Measurements from ENCODE around the gene CRNKL1. TPM values are rescaled to one million over a fixed set of nuclear protein-coding genes. Genes with fewer than 3 reads are reported as not detected.

Gene CRNKL1
- total and polyA plus RNA-seq, 2 of the 4 experiments (the other 2 are of a cell fraction) = 7.4 to 20.1 TPM

GRCh38 chr20:20018366-20018765 is 33.9 kb downstream of the CRNKL1 start:
- no peak overlapping the region for H4K5ac ChIP-seq (ENCODE audit: low read depth, low read length)
- ChIA-PET POLR2A (ENCODE audit: unreplicated experiment) (interaction anchor here (1.1 kb wide), 1 partner anchor 43 kb away, joined by 5 read pairs; no protein-coding TSS in a partner anchor), CTCF (no interaction called here)
- H4K8ac ChIP-seq (ENCODE audit: low read depth in 2 of 2, low read length in 2 of 2) = no peak overlapping the region; a peak in 1 of 4 replicates
- H2BK5ac ChIP-seq (ENCODE audit: low read depth, low read length, poor library complexity, severe bottlenecking) = no peak overlapping the region
- no peak overlapping the region for H2BK15ac ChIP-seq (ENCODE audit: low read depth, low read length)
- H3K4me1 ChIP-seq (ENCODE audit: control insufficient read depth, insufficient read depth, low read length) = peaks cover 17% of the 10 kb centered on the region
- H3K36me3 ChIP-seq (ENCODE audit: control insufficient read depth, insufficient read depth, low read length) = peaks cover 6% of the 10 kb centered on the region; the same call in 1 of the 2 replicates
- TSS peak; percentile 30 for BruUV-seq (replicated peaks)
- no peak overlapping the region for H3K27ac ChIP-seq (ENCODE audit: insufficient read depth, low read length)
- H2AFZ ChIP-seq (replicated peaks; ENCODE audit: low read length, poor library complexity) = no peak overlapping the region
- no peak overlapping the region for H2BK20ac ChIP-seq (ENCODE audit: low read depth, low read length)
- intact Hi-C loops (cut with micrococcal nuclease) (no loop called here), dilution Hi-C loops (cut with HindIII; ENCODE audit: low sequenced_read_pairs, unreplicated experiment) (no loop called here), in situ Hi-C loops (cut with MboI; ENCODE audit: low sequenced_read_pairs) (no loop called here)
- H3K4me2 ChIP-seq (ENCODE audit: low read depth, low read length) = peak overlapping the region; percentile 100
- peak overlapping the region; percentile 22; the same call in 1 of the 2 replicates for H3K4me3 ChIP-seq (ENCODE audit: insufficient read depth, low read depth, low read length)
- H4K91ac ChIP-seq (ENCODE audit: insufficient read depth, low read depth, low read length) = no peak overlapping the region
- no peak overlapping the region for H3K18ac ChIP-seq (ENCODE audit: low read depth, low read length)
- H3K79me1 ChIP-seq (ENCODE audit: low read depth in 1 of 2, low read length in 2 of 2) = peaks cover 24 to 50% of the 10 kb centered on the region in 2 experiments
- H3K14ac ChIP-seq (replicated peaks; ENCODE audit: low read depth, low read length) = no peak overlapping the region
- no peak overlapping the region for H2BK120ac ChIP-seq (ENCODE audit: low read depth, low read length)
- no peak overlapping the region; the same call in 1 of the 2 replicates for H3K23ac ChIP-seq (ENCODE audit: low read depth, low read length)
- no peak overlapping the region for H3K4ac ChIP-seq (ENCODE audit: low read depth, low read length)
- H3K9ac ChIP-seq (ENCODE audit: low read depth, low read length) = no peak overlapping the region; the same call in 1 of the 2 replicates
- 100% methylated on average over 4 of the region's 8 CpGs; no CpG with 5 or more reads in 1 of the 2 experiments for WGBS, 2 experiments (ENCODE audit: extremely low coverage in 2 of 2, insufficient read length in 1 of 2)
- no peak overlapping the region for H3K56ac ChIP-seq (ENCODE audit: extremely low read depth, insufficient read depth, low read length)
- ATAC-seq (ENCODE audit: low read depth) (no peak), DNase-seq (no peak)
- H3K9me3 ChIP-seq (ENCODE audit: control insufficient read depth, insufficient read depth, low read length) = no peaks in the 10 kb centered on the region
- peaks cover 18% of the 10 kb centered on the region for H4K20me1 ChIP-seq (ENCODE audit: insufficient read depth, low read length)
- peaks cover 19% of the 10 kb centered on the region for H3K9me1 ChIP-seq (ENCODE audit: insufficient read depth, low read length)
- no peak overlapping the region for H2AK5ac ChIP-seq (ENCODE audit: low read depth, low read length)
- TF ChIP-seq NFE2L2 (IDR thresholded peaks at IDR 0.05; ENCODE audit: low read depth, low read length) (no peak), CHD1 (IDR thresholded peaks at IDR 0.05; ENCODE audit: low read depth, low read length) (no peak), ELK1 (IDR thresholded peaks at IDR 0.05; ENCODE audit: borderline replicate concordance, low read depth, low read length) (no peak), CEBPB (IDR thresholded peaks at IDR 0.05; ENCODE audit: low read depth, low read length) (no peak)
- H2AK9ac ChIP-seq (replicated peaks; ENCODE audit: low read depth, low read length, poor library complexity) = peak overlapping the region; percentile 11
- H3K27me3 ChIP-seq (ENCODE audit: control insufficient read depth, insufficient read depth, low read length) = no peaks in the 10 kb centered on the region
